ENCODE results near the gene NRG3.

Gene NRG3

GRCh38 chr10:82377608-82378007 lies 502.6 kb downstream of the NRG3 start:
- TF ChIP-seq RARB (CRISPR knock-in tag; IDR thresholded peaks at IDR 0.05) (no peak), OSR1 (CRISPR knock-in tag; IDR thresholded peaks at IDR 0.05) (no peak), PATZ1 (CRISPR knock-in tag; IDR thresholded peaks at IDR 0.05; ENCODE audit: borderline replicate concordance) (no peak), ZFP3 (CRISPR knock-in tag; IDR thresholded peaks at IDR 0.05) (no peak), GLIS3 (CRISPR knock-in tag; IDR thresholded peaks at IDR 0.05) (no peak), TCF4 (CRISPR knock-in tag; IDR thresholded peaks at IDR 0.05; ENCODE audit: borderline replicate concordance) (no peak), CSDC2 (CRISPR knock-in tag; IDR thresholded peaks at IDR 0.05) (no peak), BACH2 (CRISPR knock-in tag; IDR thresholded peaks at IDR 0.05; ENCODE audit: borderline replicate concordance) (no peak)
- no peak for ATAC-seq

GRCh38 chr10:82378146-82378545 lies 503.2 kb downstream of the NRG3 start:
- peak; percentile 40; the same call in 1 of the 3 replicates for ATAC-seq
- TF ChIP-seq GLIS3 (CRISPR knock-in tag; IDR thresholded peaks at IDR 0.05) (no peak), RARB (CRISPR knock-in tag; IDR thresholded peaks at IDR 0.05) (no peak), ESRRG (CRISPR knock-in tag; IDR thresholded peaks at IDR 0.05) (no peak), TOX (CRISPR knock-in tag; IDR thresholded peaks at IDR 0.05; ENCODE audit: borderline replicate concordance) (no peak), SNAI2 (CRISPR knock-in tag; IDR thresholded peaks at IDR 0.05) (no peak), ZC3H10 (CRISPR knock-in tag; IDR thresholded peaks at IDR 0.05) (no peak), ZNF8 (CRISPR knock-in tag; IDR thresholded peaks at IDR 0.05) (no peak), PATZ1 (CRISPR knock-in tag; IDR thresholded peaks at IDR 0.05; ENCODE audit: borderline replicate concordance) (no peak), ZFP3 (CRISPR knock-in tag; IDR thresholded peaks at IDR 0.05) (no peak), CREB5 (CRISPR knock-in tag; IDR thresholded peaks at IDR 0.05; ENCODE audit: low read depth) (no peak), POU6F1 (CRISPR knock-in tag; IDR thresholded peaks at IDR 0.05; ENCODE audit: borderline replicate concordance, low read depth) (no peak), CSDC2 (CRISPR knock-in tag; IDR thresholded peaks at IDR 0.05) (no peak), PPARA (CRISPR knock-in tag; IDR thresholded peaks at IDR 0.05; ENCODE audit: borderline replicate concordance) (no peak), ISL1 (CRISPR knock-in tag; IDR thresholded peaks at IDR 0.05) (no peak), BACH2 (CRISPR knock-in tag; IDR thresholded peaks at IDR 0.05; ENCODE audit: borderline replicate concordance) (no peak)
- TF ChIP-seq, protein P1, sequence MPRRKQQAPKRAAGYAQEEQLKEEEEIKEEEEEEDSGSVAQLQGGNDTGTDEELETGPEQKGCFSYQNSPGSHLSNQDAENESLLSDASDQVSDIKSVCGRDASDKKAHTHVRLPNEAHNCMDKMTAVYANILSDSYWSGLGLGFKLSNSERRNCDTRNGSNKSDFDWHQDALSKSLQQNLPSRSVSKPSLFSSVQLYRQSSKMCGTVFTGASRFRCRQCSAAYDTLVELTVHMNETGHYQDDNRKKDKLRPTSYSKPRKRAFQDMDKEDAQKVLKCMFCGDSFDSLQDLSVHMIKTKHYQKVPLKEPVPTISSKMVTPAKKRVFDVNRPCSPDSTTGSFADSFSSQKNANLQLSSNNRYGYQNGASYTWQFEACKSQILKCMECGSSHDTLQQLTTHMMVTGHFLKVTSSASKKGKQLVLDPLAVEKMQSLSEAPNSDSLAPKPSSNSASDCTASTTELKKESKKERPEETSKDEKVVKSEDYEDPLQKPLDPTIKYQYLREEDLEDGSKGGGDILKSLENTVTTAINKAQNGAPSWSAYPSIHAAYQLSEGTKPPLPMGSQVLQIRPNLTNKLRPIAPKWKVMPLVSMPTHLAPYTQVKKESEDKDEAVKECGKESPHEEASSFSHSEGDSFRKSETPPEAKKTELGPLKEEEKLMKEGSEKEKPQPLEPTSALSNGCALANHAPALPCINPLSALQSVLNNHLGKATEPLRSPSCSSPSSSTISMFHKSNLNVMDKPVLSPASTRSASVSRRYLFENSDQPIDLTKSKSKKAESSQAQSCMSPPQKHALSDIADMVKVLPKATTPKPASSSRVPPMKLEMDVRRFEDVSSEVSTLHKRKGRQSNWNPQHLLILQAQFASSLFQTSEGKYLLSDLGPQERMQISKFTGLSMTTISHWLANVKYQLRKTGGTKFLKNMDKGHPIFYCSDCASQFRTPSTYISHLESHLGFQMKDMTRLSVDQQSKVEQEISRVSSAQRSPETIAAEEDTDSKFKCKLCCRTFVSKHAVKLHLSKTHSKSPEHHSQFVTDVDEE (CRISPR knock-in tag; IDR thresholded peaks at IDR 0.05), result no peak

DNA sequence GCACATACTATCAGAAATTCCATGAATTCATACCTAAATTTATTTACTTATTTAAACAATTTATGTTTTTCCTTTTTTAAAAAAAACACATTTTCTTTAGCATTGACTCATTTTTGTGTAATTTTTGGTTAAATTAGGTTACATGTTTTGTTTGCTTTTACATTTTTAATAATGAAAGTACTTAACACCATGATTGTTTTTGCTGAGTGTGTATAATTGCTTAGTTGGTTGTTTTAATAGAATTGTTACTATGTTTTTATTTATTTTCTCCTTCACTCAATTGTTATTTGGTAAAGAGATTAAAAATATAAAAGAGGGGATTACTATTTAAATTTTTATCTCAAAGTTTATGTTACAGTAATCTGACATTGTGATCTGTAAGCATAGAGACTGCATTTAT lies 508.4 kb downstream of the NRG3 start:
- TF ChIP-seq ARNTL (CRISPR knock-in tag; IDR thresholded peaks at IDR 0.05; ENCODE audit: borderline replicate concordance, low read depth) (no peak), ZNF8 (CRISPR knock-in tag; IDR thresholded peaks at IDR 0.05) (no peak)

More for the DNA sequence above, 508.4 kb downstream of the NRG3 start:
- no peak for ATAC-seq
